K562 (cell line): ENCODE measurements around the gene ARHGAP4. TPM values are rescaled to one million over a fixed set of nuclear protein-coding genes. Genes with fewer than 3 reads are reported as not detected.

Experiments
- ATF1 ChIP-seq, 2 experiments: fragments of 450-650 bp in 1 of 2; IDR thresholded peaks; 2 replicates each; pipeline ENCODE4 v1.6.1; 2016; ENCODE audit warnings: missing compliant biosample characterization in 1 of 2, missing genetic modification characterization in 1 of 2
- CEBPB ChIP-seq: fragments of 450-650 bp; IDR thresholded peaks from 2 replicates; pipeline ENCODE4 v1.6.1; 2016; ENCODE audit warnings: missing genetic modification characterization, missing compliant biosample characterization
- DDX20 ChIP-seq: fragments of 450-650 bp; IDR thresholded peaks from 2 replicates; pipeline ENCODE4 v1.6.1; 2016; ENCODE audit warnings: missing genetic modification characterization, low read depth, mild to moderate bottlenecking, missing compliant biosample characterization, moderate library complexity
- DNMT1 ChIP-seq: fragments of 450-650 bp; IDR thresholded peaks from 2 replicates; pipeline ENCODE4 v1.6.1; 2016; ENCODE audit warnings: antibody characterized with exemption, mild to moderate bottlenecking
- DPF2 ChIP-seq: fragments of 450-650 bp; IDR thresholded peaks from 2 replicates; pipeline ENCODE4 v1.6.1; 2016
- ELF4 ChIP-seq: fragments of 450-650 bp; formaldehyde crosslinking; IDR thresholded peaks from 2 replicates; pipeline ENCODE4 v1.4.0; 2022; ENCODE audit warnings: missing genetic modification characterization
- KDM5B ChIP-seq: fragments of 200-600 bp; sonication (generic); IDR thresholded peaks from 2 replicates; pipeline ENCODE4 v1.6.1; 2012; ENCODE audit warnings: low read depth, mild to moderate bottlenecking, moderate library complexity, low read length, control low read depth, inconsistent platforms; ENCODE audit not compliant: insufficient replicate concordance
- PTRF ChIP-seq: fragments of 450-650 bp; IDR thresholded peaks from 2 replicates; pipeline ENCODE4 v1.6.1; 2016; ENCODE audit warnings: mild to moderate bottlenecking, missing genetic modification characterization, missing compliant biosample characterization
- RCOR1 ChIP-seq, 2 experiments: IDR thresholded peaks; 2 replicates each; pipeline ENCODE4 v1.6.1; 2012; ENCODE audit warnings: low read depth in 2 of 2, low read length in 2 of 2, borderline replicate concordance in 1 of 2, improper control_type of control experiment in 1 of 2
- SP1 ChIP-seq: sonication (generic); formaldehyde crosslinking; IDR thresholded peaks from 2 replicates; pipeline ENCODE4 v1.8.1; 2022; ENCODE audit warnings: mild to moderate bottlenecking, missing genetic modification reagents
- STAG1 ChIP-seq: sonication (generic); formaldehyde crosslinking; IDR thresholded peaks from 2 replicates; pipeline ENCODE4 v1.5.0; 2020; ENCODE audit warnings: missing genetic modification reagents, borderline replicate concordance
- TAF7 ChIP-seq: fragments of 450-650 bp; IDR thresholded peaks from 2 replicates; pipeline ENCODE4 v1.6.1; 2016; ENCODE audit warnings: missing genetic modification characterization, missing compliant biosample characterization
- TSHZ1 ChIP-seq: fragments of 250-450 bp; sonication (Bioruptor Pico); IDR thresholded peaks from 2 replicates; pipeline ENCODE4 v1.4.0; 2020; ENCODE audit warnings: mild to moderate bottlenecking, moderate library complexity
- U2AF2 ChIP-seq: fragments of 200-400 bp; formaldehyde crosslinking; optimal IDR thresholded peaks from 2 replicates; pipeline ENCODE3; 2017; ENCODE audit warnings: low read depth, mild to moderate bottlenecking, low read length
- USF2 ChIP-seq: sonication (generic); formaldehyde crosslinking; IDR thresholded peaks from 2 replicates; pipeline ENCODE4 v1.5.0; 2020; ENCODE audit warnings: missing genetic modification reagents
- ZBED1 ChIP-seq: IDR thresholded peaks from 2 replicates; pipeline ENCODE4 v1.6.1; 2014
- ZBTB8A ChIP-seq: fragments of 450-650 bp; IDR thresholded peaks from 2 replicates; pipeline ENCODE4 v1.6.1; 2018; ENCODE audit warnings: mild to moderate bottlenecking, moderate library complexity; ENCODE audit not compliant: partially characterized antibody
- ZFPM2 ChIP-seq: fragments of 250-450 bp; sonication (Bioruptor Pico); IDR thresholded peaks from 2 replicates; pipeline ENCODE4 v1.5.1; 2022; ENCODE audit warnings: mild to moderate bottlenecking
- ZNF174 ChIP-seq: fragments of 250-450 bp; sonication (Bioruptor Pico); IDR thresholded peaks from 2 replicates; pipeline ENCODE4 v1.4.0; 2020; ENCODE audit warnings: mild to moderate bottlenecking
- ZNF212 ChIP-seq: fragments of 450-650 bp; formaldehyde crosslinking; IDR thresholded peaks from 2 replicates; pipeline ENCODE4 v1.4.0; 2020; ENCODE audit warnings: mild to moderate bottlenecking
- ZNF224 ChIP-seq: sonication (generic); formaldehyde crosslinking; IDR thresholded peaks from 2 replicates; pipeline ENCODE4 v1.8.0; 2022; ENCODE audit warnings: mild to moderate bottlenecking, missing genetic modification reagents
- polyA plus RNA-seq, 8 experiments: library from polyadenylated mRNA; depleted of rRNA in 4 of 8; stranded (reverse) in 5 of 8; unstranded in 3 of 8; fragments of >200 nt; fragmentation: Nextera tagmentation in 2 of 8; fragmentation: Illumina TruSeq in 1 of 8; extraction: Ambion mirVana in 2 of 8; extraction: Trizol in 1 of 8; gene quantifications; 2 replicates each; pipeline versions ENCODE4 v1.2.1 to v1.2.3, GENCODE V29; 2011 to 2014; ENCODE audit warnings: inconsistent platforms in 1 of 8, missing spikeins in 1 of 8
- total RNA-seq, 7 experiments: library from RNA; depleted of rRNA in 6 of 7; stranded (reverse); fragments of >200 nt in 6 of 7; fragmentation: Illumina TruSeq in 2 of 7; extraction: Trizol in 2 of 7; gene quantifications; 2 replicates each; pipeline versions ENCODE4 v1.2.1 to v1.2.3, GENCODE V29; 2011 to 2021; ENCODE audit warnings: low replicate concordance in 1 of 7
- TF ChIP-seq, protein P1 (sequence below): sonication (generic); formaldehyde crosslinking; IDR thresholded peaks from 2 replicates; pipeline ENCODE4 v1.8.1; 2023; ENCODE audit warnings: mild to moderate bottlenecking, missing genetic modification reagents
- TF ChIP-seq, protein P2 (sequence below), 2 experiments: fragments of 450-650 bp in 1 of 2; sonication (generic) in 1 of 2; formaldehyde crosslinking; conservative IDR thresholded peaks; 2 replicates each; pipeline versions ENCODE4 v1.4.0 to v1.8.1; 2020 to 2022; ENCODE audit warnings: mild to moderate bottlenecking in 1 of 2, missing genetic modification reagents in 1 of 2

The ARHGAP4 gene
- total and polyA plus RNA-seq, 9 of the 15 experiments (the other 6 are each of a cell fraction or from before 2014, with no cell fraction given): 0.30 to 81.8 (median 13.5) TPM

DNA sequence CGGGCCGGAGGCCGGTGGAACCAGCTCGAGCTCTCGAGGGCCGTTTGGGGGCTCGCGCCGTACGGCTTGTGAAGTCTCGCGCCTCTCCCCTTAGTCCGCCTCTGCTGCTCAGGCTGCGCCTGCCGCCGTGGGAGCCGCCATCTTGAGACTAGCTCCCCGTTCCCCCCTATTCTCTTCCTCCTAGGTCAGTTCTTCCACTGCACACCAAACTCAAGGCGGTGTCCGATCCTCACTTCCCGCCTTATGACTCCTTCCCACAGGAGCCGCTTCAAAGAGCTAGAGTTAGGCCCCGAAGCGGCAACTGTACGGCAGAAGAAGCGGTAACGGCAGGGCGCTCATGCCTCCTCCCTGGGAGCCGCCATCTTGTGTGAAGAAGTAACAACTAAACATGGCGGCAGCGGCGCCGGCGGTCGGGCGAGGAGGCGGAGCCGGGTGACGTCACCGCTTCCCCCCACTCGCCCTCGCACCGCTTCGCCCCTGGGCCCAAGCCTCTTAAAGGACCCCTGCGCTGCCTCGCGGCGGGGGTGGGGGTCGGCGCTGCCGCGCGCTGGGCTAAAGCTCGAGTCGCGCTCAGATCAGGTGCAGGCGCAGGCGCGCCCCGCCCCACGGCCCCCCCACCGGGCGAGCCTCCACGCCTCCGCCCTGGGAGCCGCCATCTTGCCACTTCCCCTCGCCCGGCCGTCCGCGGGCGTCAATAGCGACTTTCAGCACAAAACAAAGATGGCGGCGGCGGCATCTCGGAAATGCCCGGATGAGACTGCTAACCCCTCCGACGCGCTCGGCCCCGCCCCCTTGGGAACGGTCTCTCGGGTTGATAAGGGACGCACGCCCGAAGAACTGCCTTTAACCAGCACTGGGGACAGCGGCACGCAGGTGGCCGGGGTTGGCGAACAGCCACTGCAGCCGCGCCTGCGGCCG lies 45.6 kb upstream of the ARHGAP4 start, which contains the start of gene HCFC1 (continued):
- TF ChIP-seq DDX20 (tag) (no peak), DNMT1 (no peak), ZNF174 (no peak), PTRF (tag) (no peak), ZNF224 (no peak), ATF1 (CRISPR knock-in tag; IDR thresholded peaks at IDR 0.05) (peak; percentile 49; the same call in 1 of the 2 replicates), ATF1 (tag; IDR thresholded peaks at IDR 0.05) (peak; percentile 98), ELF4 (CRISPR knock-in tag) (peak; percentile 29; the same call in 1 of the 2 replicates), CEBPB (no peak), ZBED1 (no peak), ZNF212 (CRISPR knock-in tag) (no peak), STAG1 (no peak), ZBTB8A (no peak), U2AF2 (no peak), ZFPM2 (CRISPR knock-in tag) (no peak), RCOR1 (IDR thresholded peaks at IDR 0.05; ENCODE audit: borderline replicate concordance in 1 of 2, low read depth in 2 of 2, low read length in 2 of 2) (no peak), TSHZ1 (CRISPR knock-in tag) (no peak), SP1 (peak; percentile 80), USF2 (CRISPR knock-in tag) (no peak), KDM5B (peak; percentile 39), TAF7 (tag) (peak; percentile 79), DPF2 (peak; percentile 5; the same call in 1 of the 2 replicates)
- TF ChIP-seq, protein P1, sequence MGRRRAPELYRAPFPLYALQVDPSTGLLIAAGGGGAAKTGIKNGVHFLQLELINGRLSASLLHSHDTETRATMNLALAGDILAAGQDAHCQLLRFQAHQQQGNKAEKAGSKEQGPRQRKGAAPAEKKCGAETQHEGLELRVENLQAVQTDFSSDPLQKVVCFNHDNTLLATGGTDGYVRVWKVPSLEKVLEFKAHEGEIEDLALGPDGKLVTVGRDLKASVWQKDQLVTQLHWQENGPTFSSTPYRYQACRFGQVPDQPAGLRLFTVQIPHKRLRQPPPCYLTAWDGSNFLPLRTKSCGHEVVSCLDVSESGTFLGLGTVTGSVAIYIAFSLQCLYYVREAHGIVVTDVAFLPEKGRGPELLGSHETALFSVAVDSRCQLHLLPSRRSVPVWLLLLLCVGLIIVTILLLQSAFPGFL (CRISPR knock-in tag): no peak
- TF ChIP-seq, protein P2, sequence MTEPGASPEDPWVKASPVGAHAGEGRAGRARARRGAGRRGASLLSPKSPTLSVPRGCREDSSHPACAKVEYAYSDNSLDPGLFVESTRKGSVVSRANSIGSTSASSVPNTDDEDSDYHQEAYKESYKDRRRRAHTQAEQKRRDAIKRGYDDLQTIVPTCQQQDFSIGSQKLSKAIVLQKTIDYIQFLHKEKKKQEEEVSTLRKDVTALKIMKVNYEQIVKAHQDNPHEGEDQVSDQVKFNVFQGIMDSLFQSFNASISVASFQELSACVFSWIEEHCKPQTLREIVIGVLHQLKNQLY (CRISPR knock-in tag; conservative IDR thresholded peaks at IDR 0.05): no peak
